ENCODE data around the gene RIPOR3. TPM values are rescaled to one million over a fixed set of nuclear protein-coding genes. Genes with fewer than 3 reads are reported as not detected.

The RIPOR3 gene
- polyA plus RNA-seq, 4 donors: 6.2 to 7.1 (median 6.6) TPM

- no peak for DNase-seq (ENCODE audit: low read depth in 4 of 4, low spot score in 3 of 4)
Measured at GRCh38 chr20:50563133-50563944, 128.0 kb downstream of the RIPOR3 start.

- no peak for DNase-seq (ENCODE audit: low read depth in 4 of 4, low spot score in 3 of 4)
Measured at GRCh38 chr20:50562262-50562701, 129.1 kb downstream of the RIPOR3 start.

- DNase-seq (ENCODE audit: low read depth in 4 of 4, low spot score in 3 of 4): no peak
Measured at GRCh38 chr20:50561379-50562078, 129.8 kb downstream of the RIPOR3 start.

GRCh38 chr20:50560867-50561266 lies 130.5 kb downstream of the RIPOR3 start:
- no peak for DNase-seq (ENCODE audit: low read depth in 4 of 4, low spot score in 3 of 4)

GRCh38 chr20:50559856-50560638 lies 131.3 kb downstream of the RIPOR3 start:
- DNase-seq (ENCODE audit: low read depth in 4 of 4, low spot score in 3 of 4): no peak

GRCh38 chr20:50559149-50559548 lies 132.2 kb downstream of the RIPOR3 start:
- no peak for DNase-seq (ENCODE audit: low read depth in 4 of 4, low spot score in 3 of 4)

GRCh38 chr20:50558483-50558925 lies 132.8 kb downstream of the RIPOR3 start:
- DNase-seq (ENCODE audit: low read depth in 4 of 4, low spot score in 3 of 4): no peak

GRCh38 chr20:50557549-50558134 lies 133.7 kb downstream of the RIPOR3 start:
- no peak for DNase-seq (ENCODE audit: low read depth in 4 of 4, low spot score in 3 of 4)

GRCh38 chr20:50555662-50556061 lies 135.7 kb downstream of the RIPOR3 start:
- DNase-seq (ENCODE audit: low read depth in 4 of 4, low spot score in 3 of 4): no peak

GRCh38 chr20:50554694-50555579 lies 136.4 kb downstream of the RIPOR3 start:
- no peak for DNase-seq (ENCODE audit: low read depth in 4 of 4, low spot score in 3 of 4)

GRCh38 chr20:50552979-50553378 lies 138.4 kb downstream of the RIPOR3 start:
- no peak for DNase-seq (ENCODE audit: low read depth in 4 of 4, low spot score in 3 of 4)

GRCh38 chr20:50551288-50551687 lies 140.1 kb downstream of the RIPOR3 start:
- no peak for DNase-seq (ENCODE audit: low read depth in 4 of 4, low spot score in 3 of 4)

GRCh38 chr20:50550531-50550930 lies 140.8 kb downstream of the RIPOR3 start:
- no peak for DNase-seq (ENCODE audit: low read depth in 4 of 4, low spot score in 3 of 4)

GRCh38 chr20:50548396-50548795 lies 142.9 kb downstream of the RIPOR3 start:
- DNase-seq (ENCODE audit: low read depth in 4 of 4, low spot score in 3 of 4): no peak

- DNase-seq (ENCODE audit: low read depth in 4 of 4, low spot score in 3 of 4): no peak
Measured at GRCh38 chr20:50547964-50548363, 143.4 kb downstream of the RIPOR3 start.

- no peak for DNase-seq (ENCODE audit: low read depth in 4 of 4, low spot score in 3 of 4)
Measured at GRCh38 chr20:50546729-50547314, 144.5 kb downstream of the RIPOR3 start.

- no peak for DNase-seq (ENCODE audit: low read depth in 4 of 4, low spot score in 3 of 4)
Measured at GRCh38 chr20:50545126-50545525, 146.2 kb downstream of the RIPOR3 start.

- DNase-seq (ENCODE audit: low read depth in 4 of 4, low spot score in 3 of 4): no peak
Measured at GRCh38 chr20:50543326-50543725, 148.0 kb downstream of the RIPOR3 start.

- no peak for DNase-seq (ENCODE audit: low read depth in 4 of 4, low spot score in 3 of 4)
Measured at GRCh38 chr20:50541606-50542041, 149.7 kb downstream of the RIPOR3 start.
